Right cardiac atrium (tissue), 5 donors: ENCODE data around the gene OR2AE1. TPM values are rescaled to one million over a fixed set of nuclear protein-coding genes. Genes with fewer than 3 reads are reported as not detected.

Source experiments
- ATAC-seq, 2 donors: fragments of 200-7000 bp; cut with Tn5 transposase; one replicate each; pipeline versions ENCODE4 v1.8.0 to v1.9.1; 2020; ENCODE audit warnings: moderate library complexity in 2 of 2, mild to moderate bottlenecking in 1 of 2
- DNase-seq, 3 donors: peaks; one replicate each; pipeline ENCODE4 v3.0.0-alpha.2; 2020
- H3K27ac ChIP-seq: one replicate; pipeline ENCODE4 v1.5.1; 2013; ENCODE audit warnings: mild to moderate bottlenecking, low read length, control low read depth, moderate library complexity
- H3K27me3 ChIP-seq: one replicate; pipeline ENCODE4 v1.6.1; 2013; ENCODE audit not compliant: control insufficient read depth, insufficient read depth
- H3K4me1 ChIP-seq: one replicate; pipeline ENCODE4 v1.6.1; 2013; ENCODE audit warnings: low read length; ENCODE audit not compliant: control insufficient read depth, insufficient read depth
- H3K4me3 ChIP-seq: one replicate; pipeline ENCODE4 v1.5.1; 2013; ENCODE audit warnings: low read length, control low read depth
- H3K9me3 ChIP-seq: one replicate; pipeline ENCODE4 v1.6.1; 2013; ENCODE audit warnings: low read length; ENCODE audit not compliant: control insufficient read depth
- WGBS: extraction: QIAGEN DNeasy Blood & Tissue Kit; methylation state at CpG from one replicate; pipeline ENCODE4 v1.1.7; 2013; 5-methylcytosine and 5-hydroxymethylcytosine counted together
- intact Hi-C, 4 donors: fragments of 100-400 bp; cut with DNase I; formaldehyde crosslinking; loops; one replicate each; pipeline versions ENCODE4 v1.11.0 to v1.14.0; 2022 to 2023
- polyA plus RNA-seq: library from polyadenylated mRNA; stranded (reverse); fragments of 200-250 nt; gene quantifications from one replicate; pipeline ENCODE4 v1.2.3, GENCODE V29; 2013
- total RNA-seq, 4 donors: library from RNA; stranded (reverse); fragmentation: NEBNext Ultra II Directional; extraction: Animal tissue kit (Norgen Biotek cat#: 25700); gene quantifications; one replicate each; pipeline ENCODE4 v1.2.1, GENCODE V29; 2021
- donor health status: healthy with polysubstance abuse.
- donor health status: DM: no; HTN: yes; CAD: no.
- donor health status: DM: no; HTN: no; CAD: no.
- donor health status: DM: no; HTN: yes; CAD: no; lungs with severe emphysema.
- donor health status: DM: yes; HTN: yes; CAD: no.

Gene OR2AE1
- total and polyA plus RNA-seq, 5 donors, result 0.11 to 0.43 TPM; not detected in 3

- ATAC-seq, result no peak
- intact Hi-C loops, result no loop called here
Observed at GRCh38 chr7:99855236-99855635, 21.6 kb downstream of the OR2AE1 start.

GRCh38 chr7:99848420-99849216 is 28.2 kb downstream of the OR2AE1 start:
- Histone ChIP-seq H3K27me3 (no peaks in the 10 kb centered on the region), H3K27ac (no peak overlapping the region), H3K4me3 (no peak overlapping the region), H3K4me1 (no peaks in the 10 kb centered on the region), H3K9me3 (no peaks in the 10 kb centered on the region)
- intact Hi-C loops, result no loop called here
- ATAC-seq, result no peak
- 62% methylated on average over 6 of the region's 6 CpGs for WGBS
- no peak for DNase-seq

More at GRCh38 chr7:99855236-99855635, 21.6 kb downstream of the OR2AE1 start:
- Histone ChIP-seq H3K4me1 (no peaks in the 10 kb centered on the region), H3K27me3 (no peaks in the 10 kb centered on the region), H3K27ac (no peak overlapping the region), H3K9me3 (no peaks in the 10 kb centered on the region), H3K4me3 (no peak overlapping the region)
- 92% methylated on average over 1 of the region's 1 CpG for WGBS
- DNase-seq, result no peak

GRCh38 chr7:99844328-99844727 is 32.5 kb downstream of the OR2AE1 start:
- no peaks in the 10 kb centered on the region for H3K4me1 ChIP-seq
- no peaks in the 10 kb centered on the region for H3K9me3 ChIP-seq
- no peak overlapping the region for H3K4me3 ChIP-seq
- ATAC-seq (no peak), DNase-seq (no peak)
- no peak overlapping the region for H3K27ac ChIP-seq
- 66% methylated on average over 1 of the region's 1 CpG for WGBS
- no peaks in the 10 kb centered on the region for H3K27me3 ChIP-seq
- intact Hi-C loops, result no loop called here

GRCh38 chr7:99843808-99844207 is 33.0 kb downstream of the OR2AE1 start:
- H3K9me3 ChIP-seq, result no peaks in the 10 kb centered on the region
- 68% methylated on average over 4 of the region's 4 CpGs for WGBS
- H3K4me3 ChIP-seq, result no peak overlapping the region
- H3K4me1 ChIP-seq, result no peaks in the 10 kb centered on the region
- H3K27me3 ChIP-seq, result no peaks in the 10 kb centered on the region
- intact Hi-C loops, result no loop called here
- DNase-seq (no peak), ATAC-seq (no peak)
- no peak overlapping the region for H3K27ac ChIP-seq

GRCh38 chr7:99842926-99843325 is 33.9 kb downstream of the OR2AE1 start:
- no peak for ATAC-seq
- H3K4me3 ChIP-seq, result no peak overlapping the region
- H3K4me1 ChIP-seq, result no peaks in the 10 kb centered on the region
- H3K9me3 ChIP-seq, result no peaks in the 10 kb centered on the region
- 83% methylated on average over 2 of the region's 2 CpGs for WGBS
- no peak for DNase-seq
- H3K27ac ChIP-seq, result no peak overlapping the region
- intact Hi-C loops, result no loop called here
- H3K27me3 ChIP-seq, result no peaks in the 10 kb centered on the region

- intact Hi-C loops, result no loop called here
- no peak overlapping the region for H3K4me3 ChIP-seq
- WGBS, result 50% methylated on average over 3 of the region's 3 CpGs
- no peaks in the 10 kb centered on the region for H3K9me3 ChIP-seq
- ATAC-seq (no peak), DNase-seq (no peak)
- no peaks in the 10 kb centered on the region for H3K27me3 ChIP-seq
- H3K4me1 ChIP-seq, result no peaks in the 10 kb centered on the region
- no peak overlapping the region for H3K27ac ChIP-seq
Observed at GRCh38 chr7:99840136-99840869, 36.5 kb downstream of the OR2AE1 start.

GRCh38 chr7:99839287-99840021 is 37.4 kb downstream of the OR2AE1 start:
- no peak for ATAC-seq
- intact Hi-C loops, result no loop called here
- no peak for DNase-seq
- Histone ChIP-seq H3K9me3 (no peaks in the 10 kb centered on the region), H3K4me3 (no peak overlapping the region), H3K27ac (no peak overlapping the region), H3K27me3 (no peaks in the 10 kb centered on the region), H3K4me1 (no peaks in the 10 kb centered on the region)
- 46% methylated on average over 7 of the region's 7 CpGs for WGBS

GRCh38 chr7:99837649-99838361 is 39.0 kb downstream of the OR2AE1 start:
- WGBS, result 80% methylated on average over 5 of the region's 5 CpGs
- H3K27ac ChIP-seq, result no peak overlapping the region
- H3K4me3 ChIP-seq, result no peak overlapping the region
- H3K9me3 ChIP-seq, result no peaks in the 10 kb centered on the region
- no peak for ATAC-seq
- no peaks in the 10 kb centered on the region for H3K27me3 ChIP-seq
- H3K4me1 ChIP-seq, result no peaks in the 10 kb centered on the region
- intact Hi-C loops, result no loop called here
- no peak for DNase-seq

- no peaks in the 10 kb centered on the region for H3K9me3 ChIP-seq
- intact Hi-C loops, result no loop called here
- H3K4me1 ChIP-seq, result no peaks in the 10 kb centered on the region
- H3K4me3 ChIP-seq, result no peak overlapping the region
- no peak overlapping the region for H3K27ac ChIP-seq
- DNase-seq (no peak), ATAC-seq (no peak)
- H3K27me3 ChIP-seq, result no peaks in the 10 kb centered on the region
- 84% methylated on average over 4 of the region's 4 CpGs for WGBS
Observed at GRCh38 chr7:99835189-99835588, 41.6 kb downstream of the OR2AE1 start.

- no peak overlapping the region for H3K4me3 ChIP-seq
- 85% methylated on average over 2 of the region's 2 CpGs for WGBS
- intact Hi-C loops, result no loop called here
- H3K4me1 ChIP-seq, result no peaks in the 10 kb centered on the region
- DNase-seq, result no peak
- no peak for ATAC-seq
- H3K27me3 ChIP-seq, result no peaks in the 10 kb centered on the region
- no peak overlapping the region for H3K27ac ChIP-seq
- no peaks in the 10 kb centered on the region for H3K9me3 ChIP-seq
Observed at GRCh38 chr7:99834382-99834781, 42.5 kb downstream of the OR2AE1 start.
